Mesenchymal stem cell (in vitro differentiated cells and primary cell): ENCODE results near the gene ZSCAN32.

Source experiments
- DNase-seq: peaks from one replicate; pipeline ENCODE4 v3.0.0-alpha.2; 2013
- H2AFZ ChIP-seq: one replicate; pipeline ENCODE4 v1.6.1; 2013; ENCODE audit warnings: low read depth, mild to moderate bottlenecking, control low read depth, inconsistent platforms, low read length, moderate library complexity
- H2AK5ac ChIP-seq: 2 replicates; pipeline ENCODE4 v1.6.1; 2013; ENCODE audit warnings: low read length, moderate library complexity, mild to moderate bottlenecking, inconsistent platforms; ENCODE audit not compliant: severe bottlenecking
- H2BK120ac ChIP-seq: one replicate; pipeline ENCODE4 v1.6.1; 2013; ENCODE audit warnings: low read depth, mild to moderate bottlenecking, inconsistent platforms, low read length, moderate library complexity
- H2BK12ac ChIP-seq, 2 experiments: one replicate each; pipeline ENCODE4 v1.6.1; 2013; ENCODE audit warnings: inconsistent platforms in 2 of 2, low read length in 2 of 2, mild to moderate bottlenecking in 2 of 2, moderate library complexity in 2 of 2, control low read depth in 1 of 2
- H2BK15ac ChIP-seq: one replicate; pipeline ENCODE4 v1.6.1; 2013; ENCODE audit warnings: mild to moderate bottlenecking, low read depth, inconsistent platforms; ENCODE audit not compliant: poor library complexity, severe bottlenecking
- H2BK5ac ChIP-seq: 2 replicates; pipeline ENCODE4 v1.6.1; 2013; ENCODE audit warnings: low read depth, mild to moderate bottlenecking, low read length, control low read depth, inconsistent platforms; ENCODE audit not compliant: poor library complexity, severe bottlenecking
- H3K14ac ChIP-seq, 2 experiments: one replicate each; pipeline ENCODE4 v1.6.1; 2013; ENCODE audit warnings: inconsistent platforms in 2 of 2, low read length in 2 of 2, control low read depth in 1 of 2, mild to moderate bottlenecking in 1 of 2, moderate library complexity in 1 of 2
- H3K18ac ChIP-seq, 2 experiments: one replicate each; pipeline ENCODE4 v1.6.1; 2013; ENCODE audit warnings: inconsistent platforms in 2 of 2, low read length in 2 of 2, control low read depth in 1 of 2, low read depth in 1 of 2, mild to moderate bottlenecking in 1 of 2
- H3K23ac ChIP-seq, 2 experiments: one replicate each; pipeline ENCODE4 v1.6.1; 2013; ENCODE audit warnings: inconsistent platforms in 2 of 2, low read length in 2 of 2, mild to moderate bottlenecking in 2 of 2, moderate library complexity in 2 of 2, control low read depth in 1 of 2
- H3K27ac ChIP-seq: 2 replicates; pipeline ENCODE4 v1.5.1; 2013; ENCODE audit warnings: mild to moderate bottlenecking, moderate library complexity, low read length, control low read depth, inconsistent platforms; ENCODE audit not compliant: poor library complexity, severe bottlenecking
- H3K27me3 ChIP-seq, 2 experiments: 2 replicates each; pipeline versions ENCODE4 v1.6.1 to v1.7.0; 2013; ENCODE audit warnings: low read length in 2 of 2, mild to moderate bottlenecking in 2 of 2, moderate library complexity in 2 of 2, control low read depth in 1 of 2, inconsistent platforms in 1 of 2; ENCODE audit not compliant: control insufficient read depth in 1 of 2, insufficient read depth in 1 of 2
- H3K36me3 ChIP-seq, 2 experiments: 2 replicates each; pipeline versions ENCODE4 v1.6.1 to v1.7.0; 2013; ENCODE audit warnings: low read length in 2 of 2, control low read depth in 1 of 2, inconsistent platforms in 1 of 2, low read depth in 1 of 2, mild to moderate bottlenecking in 1 of 2; ENCODE audit not compliant: insufficient read depth in 2 of 2, control insufficient read depth in 1 of 2
- H3K4ac ChIP-seq, 2 experiments: one replicate each; pipeline ENCODE4 v1.6.1; 2013; ENCODE audit warnings: inconsistent platforms in 2 of 2, low read length in 2 of 2, mild to moderate bottlenecking in 2 of 2, moderate library complexity in 2 of 2, control low read depth in 1 of 2, low read depth in 1 of 2
- H3K4me1 ChIP-seq: 2 replicates; pipeline ENCODE4 v1.6.1; 2013; ENCODE audit warnings: low read depth, low read length, control low read depth; ENCODE audit not compliant: control insufficient read depth, insufficient read depth
- H3K4me2 ChIP-seq: 2 replicates; pipeline ENCODE4 v1.6.1; 2013; ENCODE audit warnings: low read length, mild to moderate bottlenecking, inconsistent platforms; ENCODE audit not compliant: poor library complexity, severe bottlenecking
- H3K4me3 ChIP-seq, 2 experiments: 2 replicates each; pipeline versions ENCODE4 v1.5.1 to v1.7.0; 2013; ENCODE audit warnings: low read length in 2 of 2, mild to moderate bottlenecking in 2 of 2, control low read depth in 1 of 2, low read depth in 1 of 2; ENCODE audit not compliant: insufficient read depth in 1 of 2
- H3K79me1 ChIP-seq: replicated peaks from 2 replicates; pipeline ENCODE4 v1.6.1; 2013; ENCODE audit warnings: mild to moderate bottlenecking, control low read depth, low read length, inconsistent platforms; ENCODE audit not compliant: poor library complexity, severe bottlenecking
- H3K9ac ChIP-seq: 2 replicates; pipeline ENCODE4 v1.7.0; 2013; ENCODE audit warnings: mild to moderate bottlenecking, low read length, moderate library complexity
- H3K9me3 ChIP-seq: 2 replicates; pipeline ENCODE4 v1.7.0; 2013; ENCODE audit warnings: mild to moderate bottlenecking, low read length; ENCODE audit not compliant: control insufficient read depth
- H4K8ac ChIP-seq: one replicate; pipeline ENCODE4 v1.6.1; 2013; ENCODE audit warnings: inconsistent platforms, mild to moderate bottlenecking, low read length, moderate library complexity
- H4K91ac ChIP-seq: one replicate; pipeline ENCODE4 v1.6.1; 2013; ENCODE audit warnings: mild to moderate bottlenecking, low read length, inconsistent platforms
- WGBS: methylation state at CpG from one replicate; pipeline ENCODE4 v1.1.7; 2013; ENCODE audit warnings: mixed read lengths; 5-methylcytosine and 5-hydroxymethylcytosine counted together

ZSCAN32 gene

DNA sequence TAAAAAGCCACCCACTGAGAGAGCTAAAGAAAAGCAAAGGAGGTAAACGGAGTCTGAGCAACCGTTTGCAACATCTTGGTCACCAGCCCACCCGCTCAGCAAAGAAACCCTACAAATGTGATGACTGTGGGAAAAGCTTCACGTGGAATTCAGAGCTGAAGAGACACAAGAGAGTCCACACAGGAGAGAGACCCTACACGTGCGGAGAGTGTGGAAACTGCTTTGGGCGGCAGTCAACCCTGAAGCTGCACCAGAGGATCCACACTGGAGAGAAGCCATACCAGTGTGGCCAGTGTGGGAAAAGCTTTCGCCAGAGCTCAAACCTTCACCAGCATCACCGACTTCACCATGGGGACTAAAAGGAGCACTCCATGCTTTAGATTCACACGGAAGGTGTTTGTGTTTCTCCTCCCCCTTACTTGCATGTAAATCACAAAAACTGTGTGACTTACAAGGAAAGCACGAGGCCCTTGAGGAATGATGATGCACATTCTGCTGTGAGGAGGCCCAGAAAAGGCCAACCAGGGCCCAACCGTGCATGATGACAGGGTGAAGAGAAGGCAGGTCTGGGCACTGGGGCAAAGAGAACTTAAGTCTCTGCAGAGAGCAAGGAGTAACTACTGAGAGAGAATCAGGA lies 7.9 kb upstream of the ZSCAN32 start:
- Histone ChIP-seq H3K36me3 (peaks cover 49 to 64% of the 10 kb centered on the region in 2 experiments), H3K79me1 (peaks cover 23% of the 10 kb centered on the region), H3K18ac (no peak overlapping the region), H2BK5ac (no peak overlapping the region), H3K14ac (no peak overlapping the region), H2BK12ac (no peak overlapping the region), H3K27ac (no peak overlapping the region), H2AFZ (no peak overlapping the region), H4K8ac (no peak overlapping the region), H4K91ac (no peak overlapping the region), H3K9ac (no peak overlapping the region), H2AK5ac (no peak overlapping the region), H3K4ac (no peak overlapping the region), H3K4me3 (peak overlapping the region in 1 of 2 experiments; percentile 65), H3K27me3 (no peaks in the 10 kb centered on the region), H3K9me3 (peaks cover 94% of the 10 kb centered on the region), H3K23ac (no peak overlapping the region), H3K4me1 (no peaks in the 10 kb centered on the region), H3K4me2 (no peak overlapping the region), H2BK120ac (no peak overlapping the region), H2BK15ac (no peak overlapping the region)
- 94% methylated on average over 12 of the region's 12 CpGs for WGBS
- DNase-seq, result no peak

- 25% methylated on average over 17 of the region's 17 CpGs for WGBS
- Histone ChIP-seq H3K4me1 (peaks cover 4% of the 10 kb centered on the region), H3K27me3 (no peaks in the 10 kb centered on the region), H2BK15ac (no peak overlapping the region), H3K79me1 (peaks cover 39% of the 10 kb centered on the region), H2AK5ac (no peak overlapping the region), H3K18ac (peak overlapping the region in 1 of 2 experiments; percentile 4), H3K27ac (peak overlapping the region; percentile 76), H2BK5ac (no peak overlapping the region), H3K36me3 (peaks cover 39 to 59% of the 10 kb centered on the region in 2 experiments), H2AFZ (no peak overlapping the region), H3K4me2 (peak overlapping the region; percentile 75), H4K91ac (no peak overlapping the region), H2BK120ac (no peak overlapping the region), H3K4ac (peak overlapping the region in 1 of 2 experiments; percentile 43), H3K4me3 (peak overlapping the region in 1 of 2 experiments; percentile 95), H3K9me3 (peaks cover 50% of the 10 kb centered on the region), H2BK12ac (no peak overlapping the region), H3K14ac (no peak overlapping the region), H3K23ac (no peak overlapping the region), H4K8ac (no peak overlapping the region), H3K9ac (peak overlapping the region; percentile 98)
- DNase-seq, result peak; percentile 44
These were observed 1.1 kb upstream of the ZSCAN32 start for GRCh38 chr16:3401719-3402397.

DNA sequence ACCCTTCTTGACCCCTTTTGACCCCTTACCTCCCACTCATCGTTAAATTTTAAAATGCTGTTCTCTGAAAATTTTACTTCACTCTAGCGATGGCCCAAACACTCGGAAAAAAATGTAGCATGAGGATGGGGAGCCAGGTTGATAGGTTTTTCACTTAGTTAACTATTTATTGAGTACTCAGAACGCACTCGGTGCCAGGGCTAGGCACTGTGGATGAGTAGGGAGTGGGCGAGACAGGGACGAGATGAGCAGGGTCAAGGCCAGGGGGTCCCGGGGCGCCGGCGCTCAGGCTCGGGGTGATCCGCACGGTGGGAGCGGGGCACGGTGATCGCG lies 392 bp downstream of the ZSCAN32 start:
- H3K27ac ChIP-seq, result peak overlapping the region; percentile 39
- peak overlapping the region; percentile 64 for H3K4me2 ChIP-seq
- no peak overlapping the region for H2BK5ac ChIP-seq
- no peak overlapping the region for H3K23ac ChIP-seq
- H3K4me3 ChIP-seq, result peak overlapping the region; percentile 81 to 95
- peak overlapping the region; percentile 50 to 68 for H3K18ac ChIP-seq
- peak overlapping the region in 1 of 2 experiments; percentile 64 for H3K14ac ChIP-seq
- H3K36me3 ChIP-seq, result peaks cover 43 to 59% of the 10 kb centered on the region in 2 experiments
- H2BK12ac ChIP-seq, result peak overlapping the region in 1 of 2 experiments; percentile 26
- peaks cover 4% of the 10 kb centered on the region for H3K4me1 ChIP-seq
- 0% methylated on average over 17 of the region's 18 CpGs for WGBS
- H3K4ac ChIP-seq, result peak overlapping the region in 1 of 2 experiments; percentile 74
- no peak overlapping the region for H2AK5ac ChIP-seq
- H3K9me3 ChIP-seq, result peaks cover 44% of the 10 kb centered on the region
- H3K9ac ChIP-seq, result peak overlapping the region; percentile 98
- no peaks in the 10 kb centered on the region for H3K27me3 ChIP-seq
- peak overlapping the region; percentile 47 for H4K8ac ChIP-seq
- peak overlapping the region; percentile 9 for H2BK120ac ChIP-seq
- H2AFZ ChIP-seq, result peak overlapping the region; percentile 72
- no peak for DNase-seq
- peak overlapping the region; percentile 31 for H4K91ac ChIP-seq
- peaks cover 50% of the 10 kb centered on the region for H3K79me1 ChIP-seq
- no peak overlapping the region for H2BK15ac ChIP-seq

DNA sequence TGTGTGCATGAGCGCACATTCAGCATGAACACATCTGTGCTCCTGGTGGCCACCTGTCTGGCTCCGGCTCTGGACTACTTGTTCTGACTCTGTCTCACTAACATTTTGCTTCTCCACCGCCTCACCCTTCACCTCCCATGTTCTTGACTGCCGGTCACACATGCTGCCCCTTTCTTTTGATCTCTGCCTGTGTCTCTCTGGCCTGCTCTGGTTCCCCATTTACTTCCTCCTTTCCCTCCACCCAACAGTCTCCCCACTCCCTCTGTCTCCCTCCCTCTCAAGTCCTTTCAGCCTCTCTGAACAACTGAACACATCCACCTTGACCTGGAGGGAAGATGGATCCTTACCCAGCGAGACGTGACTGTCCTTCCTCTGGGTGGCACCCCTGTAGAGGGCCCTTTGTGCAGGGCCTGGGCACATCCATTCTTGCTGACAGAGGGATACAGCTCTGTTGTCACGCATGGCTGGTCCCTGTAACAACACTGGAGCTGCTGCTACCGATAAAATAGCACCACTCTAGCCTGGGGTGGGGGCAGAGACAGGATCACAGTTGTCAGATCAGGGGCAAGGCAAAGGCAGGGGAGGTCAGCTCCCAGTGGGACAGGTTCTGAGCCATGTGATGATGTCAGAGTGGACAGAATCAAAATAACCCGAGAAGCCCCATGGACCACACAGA lies 11.0 kb downstream of the ZSCAN32 start:
- no peak overlapping the region for H3K14ac ChIP-seq
- H3K18ac ChIP-seq, result no peak overlapping the region
- peaks cover 1% of the 10 kb centered on the region for H3K4me1 ChIP-seq
- H3K4ac ChIP-seq, result no peak overlapping the region
- no peak for DNase-seq
- no peak overlapping the region for H2AK5ac ChIP-seq
- H3K9me3 ChIP-seq, result peaks cover 70% of the 10 kb centered on the region
- H3K9ac ChIP-seq, result no peak overlapping the region
- no peak overlapping the region for H2BK5ac ChIP-seq
- no peak overlapping the region for H3K27ac ChIP-seq
- H3K36me3 ChIP-seq, result peaks cover 61 to 74% of the 10 kb centered on the region in 2 experiments
- no peak overlapping the region for H4K91ac ChIP-seq
- no peak overlapping the region for H2AFZ ChIP-seq
- peak overlapping the region in 1 of 2 experiments; percentile 36 for H3K4me3 ChIP-seq
- no peak overlapping the region for H3K4me2 ChIP-seq
- H2BK120ac ChIP-seq, result no peak overlapping the region
- H4K8ac ChIP-seq, result no peak overlapping the region
- 98% methylated on average over 9 of the region's 9 CpGs for WGBS
- no peaks in the 10 kb centered on the region for H3K27me3 ChIP-seq
- H2BK12ac ChIP-seq, result no peak overlapping the region
- no peak overlapping the region for H3K23ac ChIP-seq
- no peak overlapping the region for H2BK15ac ChIP-seq
- H3K79me1 ChIP-seq, result peaks cover 40% of the 10 kb centered on the region
